B cell (primary cell): ENCODE measurements around the gene MAPK14. TPM values are rescaled to one million over a fixed set of nuclear protein-coding genes. Genes with fewer than 3 reads are reported as not detected.
A peak's percentile ranks its signal among the peaks of the same experiment; 100 is the strongest.

Experiments
- ATAC-seq: fragments of 200-7000 bp; cut with Tn5 transposase; one replicate; pipeline ENCODE4 v1.10.0; 2021; ENCODE audit warnings: low read depth, mild to moderate bottlenecking, moderate number of reproducible peaks, moderate library complexity
- CTCF ChIA-PET: fragments of 350-600 bp; sonication (Branson Sonifier 250); formaldehyde crosslinking; loops from one replicate; lab custom pipeline; 2021; ENCODE audit warnings: antibody characterized with exemption, inconsistent platforms; lab: Charles Lee
- POLR2A ChIA-PET: fragments of 350-600 bp; sonication (Branson Sonifier 250); formaldehyde crosslinking; loops from one replicate; lab custom pipeline; 2021; ENCODE audit warnings: antibody characterized with exemption; lab: Charles Lee
- DNase-seq: peaks from one replicate; pipeline ENCODE4 v3.0.0; 2013
- H2AFZ ChIP-seq: 2 replicates; pipeline ENCODE4 v1.6.1; 2012; ENCODE audit warnings: mild to moderate bottlenecking, low read depth, low read length; ENCODE audit not compliant: insufficient read depth, poor library complexity, severe bottlenecking
- H3K27ac ChIP-seq, 2 donors: 1 replicate in 1 of 2; 2 replicates in 1 of 2; pipeline ENCODE4 v1.5.1; 2012 to 2013; ENCODE audit warnings: low read length in 2 of 2, mild to moderate bottlenecking in 2 of 2, moderate library complexity in 1 of 2
- H3K27me3 ChIP-seq, 4 experiments: fragments of 200-600 bp in 1 of 4; sonication (generic) in 1 of 4; replicated peaks in 1 of 4; 1 replicate in 2 of 4; 2 replicates in 2 of 4; pipeline versions ENCODE4 v1.6.1 to v1.7.0; 2013 to 2016; ENCODE audit warnings: low read length in 3 of 4, mild to moderate bottlenecking in 2 of 4, mixed read lengths in 1 of 4, moderate library complexity in 1 of 4; ENCODE audit not compliant: insufficient read depth in 4 of 4, control insufficient read depth in 3 of 4; ENCODE audit errors: control extremely low read depth in 1 of 4
- H3K36me3 ChIP-seq, 2 experiments: replicated peaks in 1 of 2; 1 replicate in 1 of 2; 2 replicates in 1 of 2; pipeline versions ENCODE4 v1.6.1 to v1.7.1; 2013; ENCODE audit warnings: low read length in 1 of 2; ENCODE audit not compliant: insufficient read depth in 2 of 2, control insufficient read depth in 1 of 2; ENCODE audit errors: control extremely low read depth in 1 of 2, extremely low read depth in 1 of 2
- H3K4me1 ChIP-seq, 2 donors: fragments of 200-600 bp in 1 of 2; sonication (generic) in 1 of 2; 1 replicate in 1 of 2; 2 replicates in 1 of 2; pipeline versions ENCODE4 v1.5.1 to v1.6.1; 2013 to 2017; ENCODE audit warnings: low read length in 2 of 2; ENCODE audit not compliant: control insufficient read depth in 2 of 2, insufficient read depth in 2 of 2
- H3K4me2 ChIP-seq: replicated peaks from 2 replicates; pipeline ENCODE3; 2012; ENCODE audit warnings: mild to moderate bottlenecking, low read depth, low read length; ENCODE audit not compliant: poor library complexity, severe bottlenecking
- H3K4me3 ChIP-seq, 5 experiments: fragments of 200-600 bp in 1 of 5; sonication (generic) in 1 of 5; 1 replicate in 3 of 5; 2 replicates in 2 of 5; pipeline versions ENCODE4 v1.5.1 to v1.7.0; 2011 to 2016; ENCODE audit warnings: low read length in 4 of 5, mild to moderate bottlenecking in 4 of 5, low read depth in 2 of 5, control low read depth in 1 of 5, moderate library complexity in 1 of 5; ENCODE audit not compliant: insufficient read depth in 1 of 5; ENCODE audit errors: control extremely low read depth in 1 of 5, extremely low read depth in 1 of 5
- H3K79me2 ChIP-seq: fragments of 200-600 bp; sonication (generic); one replicate; pipeline ENCODE4 v1.6.0; 2016; ENCODE audit warnings: low read length; ENCODE audit not compliant: control insufficient read depth, insufficient read depth
- H3K9ac ChIP-seq: fragments of 200-600 bp; sonication (generic); 2 replicates; pipeline ENCODE4 v1.6.1; 2017; ENCODE audit warnings: mild to moderate bottlenecking, low read length, moderate library complexity
- H3K9me3 ChIP-seq, 3 donors: one replicate each; pipeline versions ENCODE4 v1.6.1 to v1.7.1; 2013; ENCODE audit warnings: low read length in 2 of 3; ENCODE audit not compliant: control insufficient read depth in 2 of 3, insufficient read depth in 1 of 3; ENCODE audit errors: control extremely low read depth in 1 of 3
- H4K20me1 ChIP-seq: 2 replicates; pipeline ENCODE4 v1.6.0; 2012; ENCODE audit warnings: mild to moderate bottlenecking, low read length; ENCODE audit not compliant: insufficient read depth, control insufficient read depth, poor library complexity, severe bottlenecking
- H3K27ac Mint-ChIP-seq: one replicate; pipeline ENCODE4 v1.8.0; 2021; ENCODE audit warnings: mixed read lengths
- H3K27me3 Mint-ChIP-seq: one replicate; pipeline ENCODE4 v1.8.0; 2021; ENCODE audit warnings: mixed read lengths
- H3K4me1 Mint-ChIP-seq: one replicate; pipeline ENCODE4 v1.8.0; 2021; ENCODE audit warnings: mixed read lengths
- H3K4me3 Mint-ChIP-seq: one replicate; pipeline ENCODE4 v1.8.0; 2021; ENCODE audit warnings: mixed read lengths
- H3K9me3 Mint-ChIP-seq: one replicate; pipeline ENCODE4 v1.8.0; 2022; ENCODE audit warnings: mixed read lengths; ENCODE audit not compliant: insufficient read depth
- CTCF ChIP-seq: fragments of 200-600 bp; IDR thresholded peaks from one replicate; pipeline ENCODE4 v1.8.0; 2022; ENCODE audit warnings: antibody characterized with exemption, mild to moderate bottlenecking
- EZH2 ChIP-seq: IDR thresholded peaks from 2 replicates; pipeline ENCODE4 v1.6.1; 2012; ENCODE audit warnings: borderline replicate concordance, low read depth, mild to moderate bottlenecking, moderate library complexity, low read length; ENCODE audit not compliant: insufficient read depth, poor library complexity, severe bottlenecking
- WGBS: methylation state at CpG from one replicate; pipeline ENCODE4 v1.1.5; 2013; ENCODE audit warnings: missing lambda C conversion rate; ENCODE audit not compliant: insufficient coverage; 5-methylcytosine and 5-hydroxymethylcytosine counted together
- intact Hi-C: fragments of 100-400 bp; cut with micrococcal nuclease; formaldehyde crosslinking; loops from one replicate; pipeline ENCODE4 v1.10.0; 2022
- polyA plus RNA-seq: library from polyadenylated mRNA; depleted of rRNA; stranded (reverse); fragments of >200 nt; gene quantifications from 2 replicates; pipeline ENCODE4 v1.2.3, GENCODE V29; 2012
- total RNA-seq, 2 donors: library from RNA; stranded (reverse); fragments of 120-200 nt in 1 of 2; gene quantifications; 1 replicate in 1 of 2; 2 replicates in 1 of 2; pipeline versions ENCODE4 v1.2.3 to v1.2.4, GENCODE V29; 2013 to 2022

MAPK14 gene
- total and polyA plus RNA-seq, 2 donors (not counting 1 experiment from before 2014, with no cell fraction given) = 19.5 to 50.4 TPM

- Mint-ChIP-seq H3K27ac (no peak overlapping the region), H3K4me3 (peak overlapping the region; percentile 8), H3K4me1 (peaks cover 63% of the 10 kb centered on the region), H3K9me3 (no peaks in the 10 kb centered on the region), H3K27me3 (no peaks in the 10 kb centered on the region)
- Histone ChIP-seq H3K4me1 (peaks cover 19 to 30% of the 10 kb centered on the region in 2 donors), H3K79me2 (peaks cover 99% of the 10 kb centered on the region), H3K9me3 (no peaks in the 10 kb centered on the region), H3K36me3 (no peaks in the 10 kb centered on the region), H2AFZ (no peak overlapping the region), H3K27me3 (no peaks in the 10 kb centered on the region), H3K9ac (no peak overlapping the region), H3K4me3 (no peak overlapping the region), H4K20me1 (peaks cover 86% of the 10 kb centered on the region), H3K4me2 (peak overlapping the region; percentile 12), H3K27ac (no peak overlapping the region)
- POLR2A ChIA-PET = no interaction called here
- ATAC-seq (no peak), DNase-seq (no peak)
- TF ChIP-seq EZH2 (no peak), CTCF (no peak)
- 67% methylated on average over 1 of the region's 4 CpGs for WGBS
- intact Hi-C loops = no loop called here
- CTCF ChIA-PET = interaction anchor here (1.3 to 2.2 kb wide), 2 partner anchors 10 to 57 kb away, joined by 3 to 11 read pairs; partner anchors contain the start of gene MAPK14
Observed at GRCh38 chr6:36038120-36038876, 10.7 kb downstream of the MAPK14 start.

GRCh38 chr6:36039112-36039511, 11.5 kb downstream of the MAPK14 start:
- Histone ChIP-seq H3K27ac (no peak overlapping the region), H3K27me3 (no peaks in the 10 kb centered on the region), H3K4me1 (peaks cover 15 to 24% of the 10 kb centered on the region in 2 donors), H3K36me3 (no peaks in the 10 kb centered on the region), H2AFZ (no peak overlapping the region), H3K9ac (no peak overlapping the region), H3K4me2 (no peak overlapping the region), H3K79me2 (peaks cover 99% of the 10 kb centered on the region), H4K20me1 (peaks cover 85% of the 10 kb centered on the region), H3K4me3 (no peak overlapping the region), H3K9me3 (no peaks in the 10 kb centered on the region)
- TF ChIP-seq EZH2 = no peak
- POLR2A ChIA-PET = interaction anchor here (0.5 kb wide), 1 partner anchor 1731 kb away, joined by 4 read pairs; no protein-coding TSS in a partner anchor
- H3K27ac Mint-ChIP-seq = no peak overlapping the region
- ATAC-seq = no peak
- intact Hi-C loops = no loop called here
- H3K9me3 Mint-ChIP-seq = no peaks in the 10 kb centered on the region
- no peak for DNase-seq
- H3K4me1 Mint-ChIP-seq = peaks cover 58% of the 10 kb centered on the region
- CTCF ChIA-PET = interaction anchor here (1.3 kb wide), 1 partner anchor 56 kb away, joined by 3 read pairs; no protein-coding TSS in a partner anchor
- no peaks in the 10 kb centered on the region for H3K27me3 Mint-ChIP-seq
- H3K4me3 Mint-ChIP-seq = no peak overlapping the region
